ENCODE data around the gene AJUBA. TPM values are rescaled to one million over a fixed set of nuclear protein-coding genes. Genes with fewer than 3 reads are reported as not detected.
"Not testable (repeated sequence)": the region's sequence is repeated elsewhere in the genome, so short reads cannot be mapped to it uniquely, and the experiment has no call there.

AJUBA gene
- total RNA-seq, 4 donors from 2014 or later, result 18.4 to 40.5 (median 34.8) TPM

- TF ChIP-seq CTCF (IDR thresholded peaks at IDR 0.05), result no peak
- TF ChIP-seq POLR2A (IDR thresholded peaks at IDR 0.05), result no peak
- no peak for DNase-seq
- Histone ChIP-seq H3K4me1 (no peaks in the 10 kb centered on the region), H3K9me3 (no peaks in the 10 kb centered on the region), H3K27me3 (no peaks in the 10 kb centered on the region), H3K27ac (no peak overlapping the region), H3K36me3 (no peaks in the 10 kb centered on the region), H3K4me3 (replicated peaks in 1 of 3) (no peak overlapping the region)
- 62 to 63% methylated on average over 4 of the region's 4 CpGs for WGBS, 2 donors
- intact Hi-C loops (cut with DNase I), result no loop called here
These were observed 15.5 kb downstream of the AJUBA start for GRCh38 chr14:22966783-22967269.

GRCh38 chr14:22965916-22966782 lies 16.2 kb downstream of the AJUBA start:
- H3K27ac ChIP-seq; H3K27me3 ChIP-seq; H3K36me3 ChIP-seq; DNase-seq; intact Hi-C loops (cut with DNase I); H3K9me3 ChIP-seq; H3K4me3 ChIP-seq (replicated peaks in 1 of 3); H3K4me1 ChIP-seq: not testable (repeated sequence)
- WGBS, 2 donors, result 70 to 72% methylated on average over 15 of the region's 15 CpGs

- no peak for DNase-seq
These were observed 20.2 kb downstream of the AJUBA start for GRCh38 chr14:22962061-22962676.

GRCh38 chr14:22955702-22956569 lies 26.4 kb downstream of the AJUBA start:
- H3K36me3 ChIP-seq, result no peaks in the 10 kb centered on the region
- TF ChIP-seq CTCF (IDR thresholded peaks at IDR 0.05), result no peak
- TF ChIP-seq POLR2A (IDR thresholded peaks at IDR 0.05), result no peak
- WGBS, 2 donors, result 28 to 29% methylated on average over 19 of the region's 19 CpGs
- intact Hi-C loops (cut with DNase I), result no loop called here
- peaks cover 9 to 11% of the 10 kb centered on the region in 2 donors for H3K4me1 ChIP-seq
- H3K4me3 ChIP-seq (replicated peaks in 1 of 3), result peak overlapping the region in 2 of 3 donors; percentile 62 to 70
- H3K27ac ChIP-seq, result peak overlapping the region; percentile 80 to 98 (median 91)
- no peak for DNase-seq
- H3K9me3 ChIP-seq, result no peaks in the 10 kb centered on the region
- H3K27me3 ChIP-seq, result no peaks in the 10 kb centered on the region

More at GRCh38 chr14:22962061-22962676, 20.2 kb downstream of the AJUBA start:
- WGBS, 2 donors, result 91 to 95% methylated on average over 6 of the region's 6 CpGs
- TF ChIP-seq POLR2A (IDR thresholded peaks at IDR 0.05) (no peak), CTCF (IDR thresholded peaks at IDR 0.05) (no peak)
- no peak overlapping the region for H3K4me3 ChIP-seq (replicated peaks in 1 of 3)
- H3K36me3 ChIP-seq, result no peaks in the 10 kb centered on the region
- no peak overlapping the region for H3K27ac ChIP-seq
- H3K9me3 ChIP-seq, result no peaks in the 10 kb centered on the region
- H3K27me3 ChIP-seq, result no peaks in the 10 kb centered on the region
- H3K4me1 ChIP-seq, result peaks cover 0 to 3% of the 10 kb centered on the region in 2 donors
- intact Hi-C loops (cut with DNase I), result no loop called here

GRCh38 chr14:22952418-22952817 lies 29.9 kb downstream of the AJUBA start:
- Histone ChIP-seq H3K36me3 (peaks cover 0 to 1% of the 10 kb centered on the region in 2 donors), H3K27ac (no peak overlapping the region), H3K4me3 (replicated peaks in 1 of 3) (no peak overlapping the region), H3K9me3 (no peaks in the 10 kb centered on the region), H3K27me3 (no peaks in the 10 kb centered on the region), H3K4me1 (peaks cover 8 to 11% of the 10 kb centered on the region in 2 donors)
- 92 to 100% methylated on average over 1 of the region's 1 CpG for WGBS, 2 donors
- intact Hi-C loops (cut with DNase I), result no loop called here
- no peak for DNase-seq
- TF ChIP-seq POLR2A (IDR thresholded peaks at IDR 0.05) (no peak), CTCF (IDR thresholded peaks at IDR 0.05) (no peak)

- H3K27me3 ChIP-seq; DNase-seq; H3K36me3 ChIP-seq; H3K9me3 ChIP-seq; intact Hi-C loops (cut with DNase I); H3K27ac ChIP-seq; H3K4me3 ChIP-seq (replicated peaks in 1 of 3): not testable (repeated sequence)
- 92 to 95% methylated on average over 8 of the region's 8 CpGs for WGBS, 2 donors
- peaks cover 6 to 11% of the 10 kb centered on the region in 2 donors for H3K4me1 ChIP-seq
These were observed 30.6 kb downstream of the AJUBA start for GRCh38 chr14:22951795-22952194.
